Activated CD4-positive, CD25-positive, alpha-beta regulatory T cell treated with anti-CD3 and anti-CD28 coated beads, Interleukin-2, amount 50 U/mL, for 72 hours (primary cell): Measurements from ENCODE around the gene MXI1.
"Not testable (repeated sequence)": the region's sequence is repeated elsewhere in the genome, so short reads cannot be mapped to it uniquely, and the experiment has no call there.

ENCODE experiments used
- DNase-seq: peaks from one replicate; pipeline ENCODE4 v3.0.0; 2021

Gene MXI1

GRCh38 chr10:110184398-110184797 lies 23.0 kb upstream of the MXI1 start:
- DNase-seq = no peak

- DNase-seq = not testable (repeated sequence)
Measured at GRCh38 chr10:110185646-110186182, 21.7 kb upstream of the MXI1 start.

- no peak for DNase-seq
Measured at GRCh38 chr10:110190170-110190569, 17.2 kb upstream of the MXI1 start.

DNA sequence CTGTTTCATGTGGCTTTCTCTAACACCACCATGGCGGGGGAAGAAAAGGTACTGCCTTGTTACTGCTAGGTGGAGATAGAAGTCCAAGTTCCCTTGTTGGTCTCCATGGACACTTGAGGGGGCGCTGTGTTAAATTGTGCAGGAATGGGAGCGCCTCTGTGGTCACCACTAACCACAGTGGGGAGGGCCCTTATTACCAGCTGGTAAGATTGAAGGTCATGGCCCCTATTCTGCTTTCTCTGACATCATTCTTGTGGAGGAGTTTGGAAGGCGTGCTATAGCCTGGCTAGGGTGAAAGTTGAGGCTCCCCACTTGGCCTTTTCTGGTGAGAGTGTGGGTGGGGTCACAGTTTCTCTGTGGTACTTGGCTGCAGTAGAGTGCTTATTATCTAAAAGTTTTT lies 14.9 kb upstream of the MXI1 start:
- no peak for DNase-seq

- DNase-seq = no peak
Measured at GRCh38 chr10:110200503-110200902, 6.9 kb upstream of the MXI1 start.

GRCh38 chr10:110201046-110201445 lies 6.4 kb upstream of the MXI1 start:
- not testable (repeated sequence) for DNase-seq

DNA sequence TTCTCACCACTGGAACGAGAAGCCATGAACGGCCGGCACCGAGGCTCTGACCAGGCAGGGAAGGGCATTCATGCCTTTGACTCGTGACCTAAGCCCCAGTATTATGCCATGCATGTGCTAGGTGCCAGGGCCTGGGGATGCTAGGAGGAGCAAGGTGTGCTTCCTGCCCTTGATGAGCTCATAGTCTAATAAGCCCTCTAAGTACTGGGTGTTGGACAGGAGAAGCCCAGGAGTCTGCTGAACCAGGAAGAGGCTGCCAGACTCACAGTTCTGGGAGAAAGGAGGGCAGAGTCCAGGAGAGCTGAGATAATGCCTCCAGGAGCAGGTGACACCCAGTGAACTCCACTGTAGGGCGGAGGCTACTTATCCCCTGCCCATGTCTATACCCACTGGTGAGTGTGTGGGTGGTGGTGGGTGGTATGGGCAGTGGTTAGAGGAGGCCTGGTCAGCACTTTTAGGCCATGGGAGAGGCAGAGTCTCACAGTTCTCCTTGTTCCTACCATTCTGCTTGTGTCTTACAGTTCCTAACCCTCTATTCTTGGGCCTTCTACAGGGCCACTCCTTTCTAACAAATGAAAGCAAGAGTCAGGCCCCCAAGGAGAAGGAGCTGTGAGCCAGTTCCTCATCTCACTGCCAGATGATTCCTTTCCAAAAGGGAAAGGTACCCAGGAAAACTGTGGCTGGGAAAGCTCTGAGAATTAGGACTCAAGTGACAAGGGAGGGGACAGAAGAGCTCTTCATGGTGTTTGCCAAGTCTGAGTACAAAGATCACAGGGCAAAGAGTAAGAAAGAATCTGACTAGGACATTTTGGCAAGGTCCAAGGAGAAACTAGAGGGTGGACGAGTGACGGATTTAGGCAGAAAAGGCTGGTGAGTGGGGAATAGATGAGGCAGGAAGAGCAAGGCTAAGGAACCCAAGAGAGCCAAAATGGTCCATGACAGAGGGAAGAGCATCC lies 3.6 kb upstream of the MXI1 start:
- no peak for DNase-seq

- DNase-seq = no peak
Measured at GRCh38 chr10:110205051-110205675, 2.2 kb upstream of the MXI1 start.

DNA sequence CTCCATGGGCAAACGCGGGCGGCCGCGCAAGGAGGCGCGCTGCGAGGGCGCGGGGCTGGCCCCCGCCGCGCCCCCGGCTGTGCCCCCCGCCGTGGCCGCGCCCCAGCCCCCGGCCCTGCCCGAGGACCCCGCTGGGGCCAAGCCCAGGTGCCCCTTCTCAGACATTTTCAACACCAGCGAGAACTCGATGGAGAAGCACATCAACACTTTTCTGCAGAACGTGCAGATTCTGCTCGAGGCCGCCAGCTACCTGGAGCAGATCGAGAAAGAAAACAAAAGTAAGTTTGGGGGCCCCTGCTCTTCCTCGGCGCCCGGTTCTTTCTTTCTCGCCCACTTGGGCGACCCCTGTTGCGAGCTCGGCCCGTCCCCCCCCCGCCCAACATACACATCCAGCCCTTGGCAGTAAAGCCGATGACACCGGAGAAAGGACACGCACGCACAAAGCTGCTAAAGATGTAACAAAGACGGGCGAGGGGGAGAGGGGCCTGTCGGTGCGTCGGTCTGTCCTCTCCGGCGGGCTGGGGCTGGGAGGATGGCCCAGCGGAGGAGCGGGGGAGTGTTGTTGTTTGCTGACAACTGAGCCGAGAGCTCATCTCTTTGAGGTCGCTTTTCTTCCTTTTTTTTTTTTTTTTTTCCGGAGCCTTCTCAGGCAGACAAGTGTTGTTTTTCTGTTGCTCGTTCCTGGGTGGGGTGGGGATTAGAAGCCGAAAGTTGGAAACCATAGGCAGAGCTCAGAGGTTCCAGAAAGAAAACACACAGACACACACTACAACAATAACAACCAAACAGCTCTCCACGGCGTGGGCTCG lies 604 bp downstream of the MXI1 start:
- peak; percentile 47 for DNase-seq

DNA sequence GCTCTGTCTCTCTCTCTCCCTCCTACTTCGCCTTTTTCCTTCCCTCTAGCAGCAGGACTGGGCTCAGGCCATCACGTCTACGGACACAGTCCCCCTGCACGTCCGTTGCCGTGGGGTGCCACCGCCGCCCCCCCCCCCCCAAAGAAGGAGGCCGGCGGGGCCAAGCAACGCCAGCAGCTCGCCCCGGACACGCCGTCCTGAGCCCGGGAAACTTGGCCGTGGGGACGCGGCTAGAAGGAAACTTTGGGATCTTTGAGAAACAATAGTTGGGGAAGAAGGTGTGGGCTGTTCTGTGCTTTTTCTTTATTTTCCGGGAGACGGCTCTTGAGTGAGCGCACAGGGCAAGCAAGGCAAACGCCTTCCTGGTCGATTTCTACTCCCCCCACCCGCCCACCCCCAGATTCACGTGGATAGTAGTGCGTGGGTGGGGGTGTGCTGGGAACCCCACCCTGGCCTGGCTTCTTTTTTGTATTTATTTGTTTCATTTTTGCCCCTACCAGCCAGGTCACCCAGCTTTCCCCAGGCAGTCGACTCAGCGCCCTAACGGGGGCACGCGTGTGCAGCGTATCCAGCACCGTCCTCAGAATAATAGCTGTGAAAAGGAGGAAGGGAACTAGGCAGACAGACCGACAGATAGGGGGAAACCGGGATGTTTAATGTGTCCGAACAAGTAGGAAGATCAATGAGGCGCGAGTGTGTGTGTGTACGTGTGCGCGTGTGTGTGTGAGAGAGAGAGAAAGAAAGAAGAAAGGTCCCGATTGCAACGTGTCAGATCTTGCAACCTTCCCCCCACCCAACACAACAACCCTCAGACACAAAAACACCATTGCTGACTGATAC lies 1.4 kb downstream of the MXI1 start:
- DNase-seq = peak; percentile 37

DNA sequence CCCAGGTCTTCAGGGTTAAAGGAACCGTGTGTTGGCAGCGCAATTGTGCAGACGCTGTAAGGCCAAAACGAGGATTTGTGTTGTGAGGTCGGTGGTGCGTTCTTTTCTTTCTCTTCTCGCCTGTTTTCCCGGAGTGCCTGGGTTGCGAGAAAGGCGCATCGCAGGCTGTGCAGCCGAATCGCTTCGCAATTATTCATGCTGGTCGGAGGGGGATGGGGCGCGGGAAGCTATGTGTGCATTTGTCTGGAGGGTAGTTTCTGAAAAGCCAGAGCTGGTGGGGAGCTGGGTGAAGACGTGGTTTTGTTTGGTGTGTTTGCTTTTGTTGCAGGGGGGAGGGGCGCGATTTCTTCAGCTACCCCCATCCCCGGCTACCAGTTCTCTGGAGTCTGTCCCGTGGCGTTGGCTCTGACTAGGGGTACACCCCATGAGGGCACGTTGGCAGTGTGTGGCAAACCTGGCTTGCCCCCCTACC lies 2.1 kb downstream of the MXI1 start:
- DNase-seq = no peak

- DNase-seq = peak; percentile 54
Measured at GRCh38 chr10:110209926-110210673, 2.7 kb downstream of the MXI1 start.

DNA sequence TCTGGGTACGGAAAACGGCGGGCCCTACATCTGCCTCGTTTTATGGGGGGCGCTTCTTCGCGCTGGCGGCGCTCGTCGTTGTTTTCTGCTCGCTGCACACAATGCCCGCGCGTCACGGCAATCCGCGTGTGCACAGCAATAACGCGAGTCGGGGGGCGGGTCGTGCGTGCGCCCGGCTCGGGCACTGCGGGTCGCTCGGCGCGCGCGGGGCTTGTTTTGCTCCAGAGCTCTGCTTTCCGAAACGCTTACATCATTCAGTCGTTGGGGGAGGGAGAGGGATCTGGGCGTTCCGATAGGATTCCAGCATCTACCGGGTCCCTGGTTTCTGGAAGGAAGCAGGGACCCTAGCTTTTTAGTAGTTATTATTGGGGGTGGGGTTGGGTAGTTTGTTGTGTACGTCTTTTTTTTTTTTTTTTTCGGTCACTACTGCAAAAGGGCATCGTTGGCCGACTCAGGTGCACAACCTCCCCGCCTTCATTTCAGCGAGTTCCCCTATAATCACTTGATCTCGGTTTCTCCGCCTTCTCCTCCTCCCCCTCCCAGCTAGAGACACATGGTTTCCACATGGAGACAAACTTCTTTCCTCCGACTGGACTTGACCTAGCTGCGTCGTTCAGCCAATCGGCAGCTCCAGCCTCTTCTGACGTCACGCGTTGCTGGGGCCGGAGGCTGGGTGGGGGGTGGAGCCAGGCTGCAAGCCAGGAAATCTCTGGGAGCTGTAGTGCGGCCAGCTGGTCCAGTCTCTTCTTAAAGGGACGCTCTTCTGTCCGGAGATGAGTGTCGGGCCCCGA lies 3.5 kb downstream of the MXI1 start:
- DNase-seq = peak; percentile 90

DNA sequence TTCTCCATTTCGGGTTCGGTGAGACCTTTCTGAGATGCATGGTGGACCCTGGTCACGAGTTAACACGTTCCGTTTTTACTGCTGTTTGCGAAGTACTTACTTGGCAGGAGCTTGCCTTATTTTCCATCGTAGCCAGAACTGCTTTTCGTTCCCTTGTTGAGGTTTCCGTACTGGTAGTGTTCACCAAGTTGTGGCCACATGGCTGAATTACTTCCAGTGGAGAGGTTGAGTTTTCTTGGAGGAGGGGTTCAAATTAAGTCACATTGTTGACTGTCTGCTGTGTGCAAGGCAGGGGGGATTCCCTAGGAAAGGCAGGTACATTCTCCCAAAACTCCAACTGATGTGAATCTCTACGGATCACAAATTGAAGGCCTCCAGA lies 4.0 kb downstream of the MXI1 start:
- no peak for DNase-seq

DNA sequence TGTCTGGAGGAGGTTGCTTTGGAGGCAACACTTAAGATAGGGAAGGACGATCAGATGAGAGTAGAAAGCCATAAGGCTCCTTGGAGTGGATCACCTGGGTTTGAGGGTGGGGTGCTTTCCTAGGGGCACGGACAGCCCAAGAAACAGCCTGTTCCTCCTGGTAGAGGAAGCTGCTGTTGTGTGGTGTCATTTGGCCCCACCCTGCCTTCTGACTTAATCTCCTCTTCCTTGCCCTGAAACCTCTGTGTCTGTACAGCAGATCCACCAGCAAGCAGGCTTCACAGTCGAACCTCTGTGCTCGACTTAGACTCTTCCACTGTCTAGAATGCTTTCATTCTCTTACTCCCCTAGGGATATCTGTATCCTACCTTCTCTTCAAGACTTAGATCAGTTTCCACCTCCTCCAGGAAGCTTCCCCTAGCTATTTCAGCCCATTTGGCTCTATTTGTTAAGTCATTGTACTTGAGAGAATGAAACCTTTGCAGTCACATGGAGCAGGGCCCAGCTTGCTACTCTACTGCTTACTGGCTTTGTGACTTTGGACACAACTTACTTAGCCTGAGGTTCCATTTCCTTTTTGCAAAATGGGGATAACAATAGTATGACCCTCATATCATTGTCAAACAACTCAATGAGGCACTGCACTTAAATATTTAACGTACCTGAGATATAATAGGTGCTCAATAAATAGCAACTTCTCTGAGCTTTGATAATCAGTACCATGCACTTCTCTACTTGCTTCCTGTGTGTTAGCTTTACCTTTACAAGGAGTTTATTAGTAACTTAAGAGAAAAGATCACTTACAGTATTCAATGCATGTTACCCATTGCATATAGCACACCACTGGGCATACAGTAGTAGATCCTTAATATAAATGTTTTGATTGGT lies 5.0 kb downstream of the MXI1 start:
- no peak for DNase-seq

- DNase-seq = no peak
Measured at GRCh38 chr10:110214371-110214826, 7.0 kb downstream of the MXI1 start.

- no peak for DNase-seq
Measured at GRCh38 chr10:110215286-110216170, 8.1 kb downstream of the MXI1 start.

DNA sequence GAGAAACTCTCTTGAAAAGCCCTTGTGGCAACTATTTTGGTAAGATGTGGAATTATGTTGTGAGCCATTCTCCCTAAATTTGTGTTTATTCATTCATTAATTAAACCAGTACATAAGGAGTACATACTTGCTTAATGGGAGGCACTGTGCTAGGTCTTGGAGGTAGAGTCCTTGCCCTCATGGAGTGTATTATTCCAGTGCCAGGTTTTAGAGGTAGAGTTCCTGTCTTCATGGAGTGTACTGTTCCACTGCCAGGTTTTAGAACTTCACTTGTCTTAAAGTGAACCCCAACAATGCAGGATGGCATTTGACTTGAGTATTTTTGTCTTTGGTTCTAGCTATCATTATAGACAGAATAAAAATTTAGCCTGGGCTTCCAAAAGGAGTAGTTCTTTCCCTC lies 8.8 kb downstream of the MXI1 start:
- DNase-seq = no peak
